K562 (cell line): Measurements from ENCODE around the gene ZNF581. TPM values are rescaled to one million over a fixed set of nuclear protein-coding genes. Genes with fewer than 3 reads are reported as not detected.

Experiments
- ATAC-seq: fragments of 200-7000 bp; cut with Tn5 transposase; 3 replicates; pipeline ENCODE4 v1.9.1; 2020; ENCODE audit warnings: moderate library complexity
- BruUV-seq: library from RNA; stranded (reverse); fragments of 400-500 nt; replicated peaks from 2 replicates; lab custom pipeline; 2021; lab: Mats Ljungman, UMichigan
- CTCF ChIA-PET: fragments of 300-600 bp; formaldehyde crosslinking; extraction: SDS; loops from one replicate; lab custom pipeline; 2021; ENCODE audit warnings: low intra/inter-chr PET ratio; lab: Yijun Ruan, JAX
- POLR2A ChIA-PET: fragments of 300-600, 350-650 bp; sonication (Branson Sonifier 250); formaldehyde crosslinking; extraction: SDS; loops from one replicate; lab custom pipeline; 2021; ENCODE audit warnings: antibody characterized with exemption, inconsistent platforms; lab: Yijun Ruan, JAX
- DNase-seq, 4 experiments: peaks; one replicate each; pipeline versions ENCODE4 v3.0.0 to v3.0.0-alpha.2; 2011 to 2018; ENCODE audit warnings: low spot score in 3 of 4, mixed read lengths in 3 of 4; ENCODE audit errors: extremely low read depth in 1 of 4
- FAIRE-seq: peaks from 2 replicates; lab custom pipeline; 2011; peaks lifted over from hg19 to GRCh38; lab: Jason Lieb, UNC
- H2AFZ ChIP-seq: 2 replicates; pipeline ENCODE4 v1.6.0; 2011; ENCODE audit warnings: low read depth, low read length, control low read depth, inconsistent platforms
- H3K27ac ChIP-seq: fragments of 200-600 bp; 3 replicates; pipeline ENCODE4 v1.8.0; 2011; ENCODE audit warnings: low read depth, mild to moderate bottlenecking, control low read depth, inconsistent platforms, low read length, moderate library complexity, mixed read lengths; ENCODE audit errors: extremely low read depth
- H3K27me3 ChIP-seq, 2 experiments: fragments of 300-600 bp in 1 of 2; 2 replicates in 1 of 2; 3 replicates in 1 of 2; pipeline versions ENCODE4 v1.6.0 to v1.8.0; 2011; ENCODE audit warnings: inconsistent platforms in 2 of 2, low read length in 2 of 2, mild to moderate bottlenecking in 1 of 2, mixed read lengths in 1 of 2, moderate library complexity in 1 of 2; ENCODE audit not compliant: control insufficient read depth in 2 of 2, insufficient read depth in 2 of 2
- H3K36me3 ChIP-seq: fragments of 300-600 bp; 3 replicates; pipeline ENCODE4 v1.8.0; 2011; ENCODE audit warnings: mild to moderate bottlenecking, low read length, inconsistent platforms; ENCODE audit not compliant: control insufficient read depth, insufficient read depth
- H3K4me1 ChIP-seq, 2 experiments: fragments of 200-600 bp in 1 of 2; replicated peaks in 1 of 2; 2 replicates in 1 of 2; 3 replicates in 1 of 2; pipeline versions ENCODE4 v1.5.1 to v1.8.0; 2011; ENCODE audit warnings: inconsistent platforms in 2 of 2, low read length in 2 of 2, mild to moderate bottlenecking in 1 of 2, mixed read lengths in 1 of 2, moderate library complexity in 1 of 2; ENCODE audit not compliant: control insufficient read depth in 2 of 2, insufficient read depth in 2 of 2
- H3K4me2 ChIP-seq: 2 replicates; pipeline ENCODE4 v1.6.1; 2011; ENCODE audit warnings: low read length, control low read depth, inconsistent platforms, mixed read lengths; ENCODE audit not compliant: insufficient read depth
- H3K4me3 ChIP-seq: fragments of 200-600 bp; sonication (generic), shearing (Covaris generic); 2 replicates; pipeline ENCODE4 v1.5.1; 2016; ENCODE audit warnings: control low read depth, inconsistent platforms
- H3K79me2 ChIP-seq: fragments of 200-600 bp; 3 replicates; pipeline ENCODE4 v1.8.0; 2011; ENCODE audit warnings: low read length, inconsistent platforms; ENCODE audit not compliant: control insufficient read depth, insufficient read depth
- H3K9ac ChIP-seq, 2 experiments: 2 replicates each; pipeline versions ENCODE4 v1.6.0 to v1.6.1; 2011; ENCODE audit warnings: low read depth in 2 of 2, low read length in 2 of 2, control low read depth in 1 of 2, inconsistent platforms in 1 of 2, mild to moderate bottlenecking in 1 of 2, mixed read lengths in 1 of 2; ENCODE audit not compliant: insufficient read depth in 1 of 2
- H3K9me1 ChIP-seq: one replicate; pipeline ENCODE4 v1.6.0; 2011; ENCODE audit warnings: inconsistent platforms, mild to moderate bottlenecking, low read length, moderate library complexity; ENCODE audit not compliant: control insufficient read depth, insufficient read depth
- H3K9me3 ChIP-seq: replicated peaks from 2 replicates; pipeline ENCODE4 v1.5.1; 2011; ENCODE audit warnings: low read depth, low read length, inconsistent platforms; ENCODE audit not compliant: control insufficient read depth, insufficient read depth
- H4K20me1 ChIP-seq: replicated peaks from 2 replicates; pipeline ENCODE4 v1.6.1; 2011; ENCODE audit warnings: low read length, inconsistent platforms, mixed read lengths; ENCODE audit not compliant: control insufficient read depth, insufficient read depth
- CBFA2T2 ChIP-seq: fragments of 450-650 bp; conservative IDR thresholded peaks from 2 replicates; pipeline ENCODE4 v1.6.1; 2017; ENCODE audit warnings: mild to moderate bottlenecking
- E2F4 ChIP-seq: sonication (generic); formaldehyde crosslinking; IDR thresholded peaks from 2 replicates; pipeline ENCODE4 v1.8.0; 2022; ENCODE audit warnings: mild to moderate bottlenecking, low read depth, missing genetic modification reagents
- POLR2G ChIP-seq: fragments of 200-400 bp; formaldehyde crosslinking; IDR thresholded peaks from 2 replicates; pipeline ENCODE4 v1.6.1; 2017; ENCODE audit warnings: low read depth, mild to moderate bottlenecking, antibody characterized with exemption, low read length, moderate library complexity
- ZNF57 ChIP-seq: fragments of 450-650 bp; formaldehyde crosslinking; IDR thresholded peaks from 2 replicates; pipeline ENCODE4 v1.4.0; 2020; ENCODE audit warnings: mild to moderate bottlenecking, moderate library complexity
- WGBS: fragments of 100-300 bp; shearing (Covaris generic); methylation state at CpG from one replicate; pipeline ENCODE4 v1.1.6; 2016; ENCODE audit warnings: low coverage, mixed read lengths; ENCODE audit not compliant: insufficient coverage; ENCODE audit errors: missing lambda C conversion rate; 5-methylcytosine and 5-hydroxymethylcytosine counted together
- in situ Hi-C: fragments of 300-500 bp; cut with MboI; formaldehyde crosslinking; loops from 4 replicates; pipeline ENCODE4 v1.15.0; 2018; ENCODE audit warnings: inconsistent platforms, mixed read lengths
- intact Hi-C: fragments of 100-400 bp; cut with micrococcal nuclease; formaldehyde crosslinking; loops from 2 replicates; pipeline ENCODE4 v1.14.2; 2022
- polyA plus RNA-seq, 8 experiments: library from polyadenylated mRNA; depleted of rRNA in 4 of 8; stranded (reverse) in 5 of 8; unstranded in 3 of 8; fragments of >200 nt; fragmentation: Nextera tagmentation in 2 of 8; fragmentation: Illumina TruSeq in 1 of 8; extraction: Ambion mirVana in 2 of 8; extraction: Trizol in 1 of 8; gene quantifications; 2 replicates each; pipeline versions ENCODE4 v1.2.1 to v1.2.3, GENCODE V29; 2011 to 2014; ENCODE audit warnings: inconsistent platforms in 1 of 8, missing spikeins in 1 of 8
- total RNA-seq, 7 experiments: library from RNA; depleted of rRNA in 6 of 7; stranded (reverse); fragments of >200 nt in 6 of 7; fragmentation: Illumina TruSeq in 2 of 7; extraction: Trizol in 2 of 7; gene quantifications; 2 replicates each; pipeline versions ENCODE4 v1.2.1 to v1.2.3, GENCODE V29; 2011 to 2021; ENCODE audit warnings: low replicate concordance in 1 of 7

The ZNF581 gene
- total and polyA plus RNA-seq, 9 of the 15 experiments (the other 6 are each of a cell fraction or from before 2014, with no cell fraction given) = 2.4 to 39.4 (median 15.4) TPM

GRCh38 chr19:55603115-55603514 is 40.3 kb upstream of the ZNF581 start:
- 83% methylated on average over 19 of the region's 21 CpGs for WGBS
- FAIRE-seq = no peak
- POLR2A ChIA-PET = no interaction called here

DNA sequence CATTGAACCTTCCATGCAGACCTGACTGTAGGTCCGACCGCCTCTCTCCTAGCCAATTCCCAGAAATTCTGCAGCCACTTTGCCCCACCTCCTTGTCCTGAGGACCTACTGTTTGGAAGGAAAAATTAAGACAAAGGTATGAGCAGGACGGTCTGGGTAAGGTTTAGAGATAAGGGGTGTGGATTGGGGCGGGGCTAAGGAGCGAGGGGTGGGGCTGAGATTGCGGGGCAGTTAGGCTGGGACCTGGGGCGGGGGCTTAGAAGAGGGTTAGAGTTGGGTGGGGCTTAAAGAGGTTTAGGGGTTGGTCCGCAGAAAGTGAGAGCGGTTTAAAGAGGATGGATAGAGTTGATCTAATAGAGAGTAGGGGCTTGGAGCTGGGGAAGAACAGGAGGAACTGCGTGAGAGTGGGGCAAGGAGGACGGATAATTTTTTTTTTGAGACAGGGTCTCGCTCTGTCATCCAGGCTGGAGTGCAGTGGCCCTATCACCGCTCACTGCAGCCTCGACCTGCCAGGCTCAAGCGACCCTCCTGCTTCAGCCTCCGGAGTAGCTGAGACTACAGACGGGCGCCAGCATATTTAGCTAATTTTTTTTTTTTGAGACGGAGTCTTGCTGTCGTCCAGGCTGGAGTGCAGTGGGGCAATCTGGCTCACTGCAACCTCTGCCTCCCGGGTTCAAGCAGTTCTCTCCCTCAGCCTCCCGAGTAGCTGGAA is 39.7 kb upstream of the ZNF581 start:
- BruUV-seq = no TSS peak
- H3K27me3 ChIP-seq = no peaks in the 10 kb centered on the region
- H3K4me3 ChIP-seq = peak overlapping the region; percentile 84; the same call in 1 of the 2 replicates
- 0 out of 2 replicates have a peak, but pooled peaks cover 2% of the 10 kb centered on the region for H3K9me3 ChIP-seq
- peaks cover 28 to 44% of the 10 kb centered on the region in 2 experiments for H3K4me1 ChIP-seq
- peaks cover 31% of the 10 kb centered on the region for H3K79me2 ChIP-seq
- no peak overlapping the region for H2AFZ ChIP-seq
- H3K4me2 ChIP-seq = peak overlapping the region; percentile 44
- H3K9ac ChIP-seq = no peak overlapping the region; a peak in 1 of 4 replicates
- FAIRE-seq (no peak), ATAC-seq (no peak), DNase-seq (peak in 3 of 4 experiments; percentile 39 to 60 (median 56))
- intact Hi-C loops = no loop called here
- ChIA-PET CTCF (no interaction called here), POLR2A (interaction anchor here (1.0 to 1.5 kb wide), 3 partner anchors 14 to 33 kb away, joined by 3 to 6 read pairs (median 4); partner anchors contain the start of gene ZNF784)
- peak overlapping the region; percentile 87; the same call in 2 of the 3 replicates for H3K27ac ChIP-seq
- in situ Hi-C loops = no loop called here
- no peaks in the 10 kb centered on the region for H4K20me1 ChIP-seq
- H3K9me1 ChIP-seq = no peaks in the 10 kb centered on the region
- WGBS = 53% methylated on average over 19 of the region's 22 CpGs
- H3K36me3 ChIP-seq = peaks cover 7% of the 10 kb centered on the region; the same call in 2 of the 3 replicates
- no peak for TF ChIP-seq E2F4 (CRISPR knock-in tag)
- no peak for TF ChIP-seq ZNF57 (CRISPR knock-in tag)

More at GRCh38 chr19:55603115-55603514, 40.3 kb upstream of the ZNF581 start:
- Histone ChIP-seq H2AFZ (no peak overlapping the region), H3K27me3 (no peaks in the 10 kb centered on the region), H4K20me1 (no peaks in the 10 kb centered on the region), H3K4me1 (peaks cover 32 to 44% of the 10 kb centered on the region in 2 experiments), H3K36me3 (peaks cover 7% of the 10 kb centered on the region; the same call in 2 of the 3 replicates), H3K4me3 (no peak overlapping the region), H3K79me2 (peaks cover 35% of the 10 kb centered on the region), H3K27ac (peak overlapping the region; percentile 17), H3K9me3 (0 out of 2 replicates have a peak, but pooled peaks cover 2% of the 10 kb centered on the region), H3K4me2 (peak overlapping the region; percentile 39), H3K9me1 (no peaks in the 10 kb centered on the region), H3K9ac (no peak overlapping the region)
- intact Hi-C loops (no loop called here), in situ Hi-C loops (no loop called here)
- TF ChIP-seq POLR2G = 0 out of 2 replicates have a peak, but pooled peaks have one; percentile 2
- no peak for TF ChIP-seq CBFA2T2
- BruUV-seq = no TSS peak
- CTCF ChIA-PET = no interaction called here
- ATAC-seq = no peak
- DNase-seq = no peak
